HG03175 (cell line): Measurements from ENCODE around the gene NYNRIN.
"Not testable (repeated sequence)": the region's sequence is repeated elsewhere in the genome, so short reads cannot be mapped to it uniquely, and the experiment has no call there.

ENCODE experiments used
- ATAC-seq: cut with Tn5 transposase; IDR thresholded peaks from one replicate; pipeline ENCODE4 v1.9.1; 2021; ENCODE audit warnings: mild to moderate bottlenecking, moderate library complexity; ENCODE audit not compliant: unreplicated experiment

NYNRIN gene

GRCh38 chr14:24398653-24399446 lies at the start of gene NYNRIN:
Gene NYNRIN (plus strand): TSS chr14:24399003. CDS start chr14:24399247, 244 bp downstream.
- ATAC-seq: no peak

GRCh38 chr14:24349742-24350141 lies 49.1 kb upstream of the NYNRIN start:
- no peak for ATAC-seq

- ATAC-seq: no peak
Measured at GRCh38 chr14:24351517-24351916, 47.3 kb upstream of the NYNRIN start.

GRCh38 chr14:24353559-24354481 lies 45.0 kb upstream of the NYNRIN start:
- no peak for ATAC-seq

DNA sequence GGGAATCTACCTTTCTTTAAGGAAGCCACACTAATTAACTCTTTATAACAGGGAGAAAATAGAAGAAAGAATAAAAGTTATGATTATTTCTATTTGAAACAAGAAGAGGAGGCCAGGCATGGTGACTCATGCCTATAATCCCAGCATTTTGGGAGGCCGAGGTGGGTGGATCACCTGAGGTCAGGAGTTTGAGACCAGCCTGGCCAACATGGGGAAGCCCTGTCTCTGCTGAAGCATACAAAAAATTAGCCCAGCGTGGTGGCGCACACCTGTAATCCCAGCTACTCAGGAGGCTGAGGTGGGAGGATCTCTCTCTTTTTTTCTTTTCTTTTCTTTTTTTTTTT lies 44.3 kb upstream of the NYNRIN start:
- ATAC-seq: not testable (repeated sequence)

DNA sequence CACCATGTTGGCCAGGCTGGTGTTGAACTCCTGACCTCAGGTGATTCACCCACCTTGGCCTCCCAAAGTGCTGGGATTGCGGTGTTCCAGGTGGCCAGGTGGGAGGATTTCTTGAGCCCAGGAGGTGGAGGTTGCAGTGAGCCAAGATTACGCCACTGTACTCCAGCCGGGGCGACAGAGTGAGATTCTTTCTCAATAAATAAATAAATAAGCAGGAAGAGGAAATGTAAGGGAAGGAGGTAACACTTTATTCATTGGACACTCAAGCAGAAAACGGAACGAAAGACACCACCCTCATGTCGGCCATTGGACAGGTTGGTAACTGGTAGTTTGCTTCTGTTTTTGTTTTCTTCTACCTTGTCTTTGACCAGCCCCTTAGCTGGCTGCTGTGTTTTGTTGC lies 43.8 kb upstream of the NYNRIN start:
- no peak for ATAC-seq

DNA sequence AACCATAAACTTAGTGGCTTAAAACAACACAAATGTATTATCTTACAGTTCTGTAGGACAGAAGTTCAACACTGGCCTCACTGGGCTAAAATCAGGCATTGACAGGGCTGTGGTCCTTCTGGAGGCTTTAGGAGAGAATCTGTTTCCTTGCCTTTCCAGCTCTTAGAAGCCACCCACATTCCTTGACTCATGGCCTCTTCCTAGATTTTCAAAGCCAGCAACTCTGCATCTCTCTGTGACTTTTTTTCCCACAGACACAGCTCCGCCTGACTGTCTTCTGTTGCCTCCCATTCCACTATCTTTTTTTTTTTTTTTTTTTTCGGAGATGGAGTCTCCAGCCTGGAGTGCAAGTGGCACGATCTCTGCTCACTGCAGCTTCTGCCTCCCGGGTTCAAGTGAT lies 42.6 kb upstream of the NYNRIN start:
- ATAC-seq: no peak

DNA sequence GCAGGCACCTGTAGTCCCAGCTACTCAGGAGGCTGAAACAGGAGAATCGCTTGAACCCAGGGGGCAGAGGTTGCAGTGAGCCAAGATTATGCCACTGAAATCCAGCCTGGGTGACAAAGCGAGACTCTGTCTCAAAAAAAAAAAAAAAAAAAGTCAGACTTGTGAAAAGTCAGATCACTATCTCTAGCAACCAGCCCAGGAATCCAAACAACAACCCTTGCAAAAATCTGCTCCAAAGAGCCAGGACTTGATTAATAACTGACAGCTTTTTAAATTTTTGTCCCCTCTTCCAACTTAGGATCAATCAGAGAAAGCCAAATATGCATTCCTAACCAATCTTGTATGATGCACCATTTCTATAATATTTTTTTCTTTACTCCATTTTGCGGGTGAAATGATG lies 38.5 kb upstream of the NYNRIN start:
- ATAC-seq: no peak

GRCh38 chr14:24361326-24361725 lies 37.5 kb upstream of the NYNRIN start:
- no peak for ATAC-seq

GRCh38 chr14:24362241-24362960 lies 36.4 kb upstream of the NYNRIN start:
- no peak for ATAC-seq

- no peak for ATAC-seq
Measured at GRCh38 chr14:24363401-24363800, 35.4 kb upstream of the NYNRIN start.

DNA sequence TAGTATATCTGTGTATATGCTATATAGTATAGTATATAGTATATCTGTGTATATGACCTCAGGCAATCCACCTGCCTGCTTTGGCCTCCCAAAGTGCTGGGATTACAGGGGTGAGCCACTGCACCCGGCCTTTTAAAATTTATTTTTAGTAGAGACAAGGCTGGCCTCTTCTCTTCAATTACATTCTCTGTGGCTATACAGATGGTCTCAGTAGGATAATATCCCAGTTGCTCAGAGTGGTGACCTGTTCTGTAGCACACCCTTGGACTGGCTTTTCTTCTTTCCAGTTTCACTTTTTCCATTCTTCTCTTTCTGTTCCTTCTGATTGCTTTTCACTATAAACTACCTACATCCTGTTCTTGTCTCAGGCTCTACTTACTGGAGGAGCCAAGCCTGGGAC lies 34.0 kb upstream of the NYNRIN start:
- ATAC-seq: no peak

DNA sequence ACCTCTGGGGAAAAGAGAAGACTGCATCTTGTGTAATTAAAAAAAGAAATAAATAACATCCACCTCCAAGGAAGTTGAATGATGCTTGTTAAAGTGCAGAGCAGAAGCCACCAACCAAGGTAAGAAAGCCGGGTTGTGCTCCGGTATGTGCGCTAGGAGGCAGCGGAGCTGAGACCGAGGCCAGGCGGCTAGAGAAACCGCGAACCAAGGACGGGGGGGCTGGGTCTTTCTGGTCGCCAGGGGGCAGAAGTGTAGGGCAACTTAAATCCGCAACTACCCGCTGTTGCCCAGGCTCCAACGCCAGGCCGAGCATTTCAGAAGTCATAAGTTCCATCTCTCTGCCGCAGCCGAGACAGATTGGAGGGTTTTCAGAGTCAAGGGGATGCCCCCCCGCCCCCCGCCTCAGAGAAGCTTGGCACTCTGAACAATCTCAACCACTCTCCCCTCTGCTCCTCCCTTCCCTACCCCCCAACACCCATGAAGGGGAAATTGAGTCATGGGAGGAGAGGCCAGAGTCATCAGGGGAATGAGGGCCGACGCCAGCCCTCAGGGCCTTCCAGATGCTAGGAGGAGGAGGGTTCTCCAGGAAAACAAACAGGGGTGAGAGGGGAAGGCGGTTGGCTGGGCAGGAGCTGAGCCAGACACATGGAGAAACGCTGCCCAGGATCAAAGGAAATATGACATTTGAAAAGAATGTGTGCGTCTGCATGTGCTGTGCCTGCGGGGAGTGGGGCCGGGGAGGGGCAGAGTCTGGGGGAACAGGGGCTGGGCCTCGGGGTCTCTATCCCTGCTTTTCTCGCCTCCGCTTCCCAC lies 33.0 kb upstream of the NYNRIN start:
- peak; percentile 45 for ATAC-seq

GRCh38 chr14:24366413-24366720 lies 32.4 kb upstream of the NYNRIN start:
- no peak for ATAC-seq

- ATAC-seq: peak; percentile 56
Measured at GRCh38 chr14:24366721-24367513, 31.9 kb upstream of the NYNRIN start.

GRCh38 chr14:24367514-24368211 lies 31.1 kb upstream of the NYNRIN start, which contains the start of gene NFATC4:
Gene NFATC4 (plus strand): TSS chr14:24368184. CDS start chr14:24368341, 157 bp downstream.
- ATAC-seq: no peak

DNA sequence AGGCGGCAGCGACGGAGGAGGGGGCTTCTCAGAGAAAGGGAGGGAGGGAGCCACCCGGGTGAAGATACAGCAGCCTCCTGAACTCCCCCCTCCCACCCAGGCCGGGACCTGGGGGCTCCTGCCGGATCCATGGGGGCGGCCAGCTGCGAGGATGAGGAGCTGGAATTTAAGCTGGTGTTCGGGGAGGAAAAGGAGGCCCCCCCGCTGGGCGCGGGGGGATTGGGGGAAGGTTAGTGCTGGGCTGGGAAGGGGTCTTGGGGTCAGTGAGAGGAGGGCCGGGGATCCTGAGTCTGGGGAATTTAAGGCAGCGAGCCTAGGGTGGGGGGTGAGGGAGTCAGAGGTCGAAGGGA lies 30.6 kb upstream of the NYNRIN start:
- ATAC-seq: no peak

DNA sequence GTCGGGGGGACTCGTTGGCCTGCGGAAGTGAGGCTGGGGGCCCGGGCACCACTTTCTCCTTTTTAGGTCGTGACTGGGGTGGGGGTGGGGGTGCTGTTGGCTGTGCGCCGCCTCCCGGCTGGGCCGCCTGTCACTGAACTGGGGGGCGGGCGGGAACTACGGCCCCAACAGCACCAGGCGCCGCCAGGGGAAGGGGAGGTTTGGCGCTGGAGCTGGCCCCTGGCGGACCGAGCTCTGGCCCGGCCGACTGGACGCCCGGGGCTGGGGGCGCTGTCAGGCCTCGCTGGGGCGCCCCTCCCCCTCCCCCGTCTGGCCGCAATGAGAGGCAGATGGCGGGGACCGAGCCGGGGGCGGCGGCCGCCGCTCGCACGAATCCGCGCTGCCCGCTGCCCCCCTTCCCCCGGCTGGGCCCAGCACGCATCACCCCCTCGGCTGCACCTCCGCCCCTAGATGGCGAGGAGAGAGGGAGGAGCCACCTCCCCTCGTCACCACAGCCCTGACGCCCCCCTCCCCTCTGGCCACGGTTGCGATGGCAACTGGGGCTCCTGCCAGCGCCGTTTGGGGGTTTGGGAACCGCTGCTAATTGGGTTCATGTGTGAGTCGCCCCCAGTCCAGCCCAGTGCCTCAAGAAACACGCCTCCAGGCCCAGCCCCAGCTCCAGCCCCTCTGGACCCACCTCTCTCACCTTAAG lies 30.1 kb upstream of the NYNRIN start:
- ATAC-seq: no peak

GRCh38 chr14:24369463-24369862 lies 29.3 kb upstream of the NYNRIN start:
- ATAC-seq: no peak
